IPS-15b (cell line): Measurements from ENCODE around the gene CDK11B.
"Not testable (repeated sequence)": the region's sequence is repeated elsewhere in the genome, so short reads cannot be mapped to it uniquely, and the experiment has no call there.

Source experiments
- H3K27me3 ChIP-seq: one replicate; pipeline ENCODE4 v1.6.1; 2013; ENCODE audit warnings: low read length; ENCODE audit not compliant: control insufficient read depth, insufficient read depth
- H3K36me3 ChIP-seq: one replicate; pipeline ENCODE4 v1.6.1; 2013; ENCODE audit warnings: low read length; ENCODE audit not compliant: control insufficient read depth, insufficient read depth
- H3K4me1 ChIP-seq: one replicate; pipeline ENCODE4 v1.6.1; 2013; ENCODE audit warnings: mild to moderate bottlenecking, low read length; ENCODE audit not compliant: control insufficient read depth, insufficient read depth
- H3K4me3 ChIP-seq: one replicate; pipeline ENCODE4 v1.5.1; 2013; ENCODE audit warnings: low read depth, low read length
- H3K9ac ChIP-seq: one replicate; pipeline ENCODE4 v1.6.1; 2013; ENCODE audit warnings: low read depth, mild to moderate bottlenecking, low read length
- H3K9me3 ChIP-seq: one replicate; pipeline ENCODE4 v1.6.1; 2013; ENCODE audit warnings: mild to moderate bottlenecking, low read length; ENCODE audit not compliant: control insufficient read depth, insufficient read depth

CDK11B gene

GRCh38 chr1:1638528-1638927 is 20.3 kb downstream of the CDK11B start:
- H3K9ac ChIP-seq, H3K4me1 ChIP-seq, H3K9me3 ChIP-seq, H3K27me3 ChIP-seq, H3K4me3 ChIP-seq: not testable (repeated sequence)
- peaks cover 11% of the 10 kb centered on the region for H3K36me3 ChIP-seq

DNA sequence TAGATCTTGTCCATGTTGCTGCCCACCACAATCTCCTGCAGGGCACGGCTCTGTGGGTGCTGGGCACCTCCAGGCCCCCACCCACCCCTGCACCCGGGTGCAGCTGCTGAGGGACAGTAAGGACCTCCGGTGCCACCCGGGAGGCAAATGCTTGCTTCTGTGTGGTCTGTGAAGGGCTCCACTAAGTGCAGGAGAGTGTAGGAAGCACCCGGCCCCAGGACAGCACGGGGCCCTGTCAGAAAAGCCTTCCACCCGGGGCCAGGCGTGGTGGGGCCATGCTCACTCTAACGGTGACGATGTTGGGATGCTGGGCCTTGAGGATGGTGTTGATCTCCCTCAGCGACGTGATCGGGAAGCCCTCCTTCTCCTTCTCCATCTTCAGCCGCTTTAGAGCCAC is 21.3 kb downstream of the CDK11B start:
- H3K9ac ChIP-seq, H3K4me3 ChIP-seq, H3K27me3 ChIP-seq, H3K9me3 ChIP-seq, H3K4me1 ChIP-seq: not testable (repeated sequence)
- peaks cover 11% of the 10 kb centered on the region for H3K36me3 ChIP-seq

DNA sequence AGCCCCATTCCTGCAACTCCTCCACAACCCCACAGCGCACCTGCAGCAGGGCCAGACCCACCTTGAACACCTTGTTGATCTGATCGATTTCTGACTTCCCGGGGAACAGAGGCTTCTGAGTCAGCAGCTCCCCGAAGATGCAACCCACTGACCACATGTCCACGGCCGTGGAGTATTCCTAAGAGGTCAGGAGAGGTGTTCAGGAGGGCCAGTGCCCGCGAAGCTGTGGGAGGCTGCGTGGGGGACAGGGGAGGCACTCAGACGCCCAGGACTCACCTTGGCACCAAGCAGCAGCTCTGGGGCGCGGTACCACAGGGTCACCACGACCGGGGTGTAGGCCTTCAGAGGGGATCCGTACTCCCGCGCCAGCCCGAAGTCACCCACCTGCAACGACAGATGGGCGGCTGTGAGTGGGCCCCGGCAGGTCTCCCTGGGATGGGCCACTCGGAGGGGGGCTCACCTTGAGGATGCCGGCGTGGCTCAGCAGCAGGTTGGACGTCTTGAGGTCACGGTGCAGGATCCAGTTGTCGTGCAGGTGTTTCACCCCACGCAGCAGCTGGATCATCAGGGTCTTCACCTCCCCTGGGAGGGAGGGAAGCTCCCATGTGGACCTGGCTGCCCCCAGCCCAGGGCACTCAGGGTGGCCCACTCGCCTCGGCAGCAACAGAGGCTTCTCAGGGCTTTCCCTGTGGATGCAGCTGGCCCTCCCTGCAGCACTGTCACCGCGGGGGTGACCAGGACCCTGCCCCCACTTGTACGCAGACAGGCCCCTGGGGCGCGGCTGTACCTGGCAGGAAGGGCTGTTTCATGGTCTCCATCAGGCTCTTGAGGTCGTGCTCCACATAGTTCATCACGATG is 22.0 kb downstream of the CDK11B start:
- H3K9ac ChIP-seq, H3K9me3 ChIP-seq: not testable (repeated sequence)

DNA sequence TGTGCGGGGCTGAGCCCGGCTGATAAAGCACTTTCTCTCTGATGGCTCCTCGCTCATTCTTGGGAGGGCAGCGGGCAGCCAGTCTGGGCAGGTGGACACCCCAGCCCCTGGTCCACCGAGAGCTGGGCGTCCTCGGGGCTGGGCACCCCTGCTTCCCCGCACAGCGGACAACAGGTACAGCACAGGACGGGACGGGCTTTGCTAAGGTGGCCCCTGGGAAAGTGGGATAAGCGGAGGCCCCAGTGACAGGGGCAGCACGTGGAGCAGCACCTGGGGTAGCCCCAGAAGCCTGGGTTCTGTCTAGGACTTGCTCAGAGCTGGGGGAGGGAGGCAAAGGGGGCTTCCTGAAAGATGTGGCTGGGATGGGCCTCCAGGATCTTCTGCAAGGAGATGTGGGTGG is 24.2 kb downstream of the CDK11B start:
- not testable (repeated sequence) for H3K4me1 ChIP-seq, H3K9ac ChIP-seq, H3K4me3 ChIP-seq, H3K27me3 ChIP-seq, H3K9me3 ChIP-seq
- H3K36me3 ChIP-seq, result peaks cover 10% of the 10 kb centered on the region

More for the DNA sequence above, 22.0 kb downstream of the CDK11B start:
- not testable (repeated sequence) for H3K27me3 ChIP-seq, H3K4me3 ChIP-seq, H3K4me1 ChIP-seq
- peaks cover 11% of the 10 kb centered on the region for H3K36me3 ChIP-seq

DNA sequence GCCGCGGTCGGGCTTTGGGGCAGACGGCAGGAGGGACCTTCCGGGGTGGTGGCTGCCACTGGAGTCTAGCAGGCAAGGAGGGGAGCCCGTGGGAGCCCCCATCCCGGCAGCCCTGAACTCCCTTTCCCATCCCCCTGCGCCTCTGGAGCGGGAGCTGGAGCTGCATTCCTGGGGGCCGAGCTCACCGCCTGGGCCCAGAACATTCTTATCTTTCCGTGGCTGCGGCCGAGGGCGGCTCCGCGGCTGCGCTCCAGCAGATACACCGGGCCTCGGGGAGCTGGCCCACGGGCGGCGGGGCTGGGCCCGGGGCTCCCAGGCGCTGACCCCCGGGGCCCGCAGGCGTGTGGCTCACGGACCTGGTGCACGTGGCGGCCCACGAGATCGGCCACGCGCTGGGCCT is 25.4 kb downstream of the CDK11B start:
- not testable (repeated sequence) for H3K36me3 ChIP-seq, H3K9ac ChIP-seq, H3K27me3 ChIP-seq, H3K4me1 ChIP-seq, H3K4me3 ChIP-seq, H3K9me3 ChIP-seq

DNA sequence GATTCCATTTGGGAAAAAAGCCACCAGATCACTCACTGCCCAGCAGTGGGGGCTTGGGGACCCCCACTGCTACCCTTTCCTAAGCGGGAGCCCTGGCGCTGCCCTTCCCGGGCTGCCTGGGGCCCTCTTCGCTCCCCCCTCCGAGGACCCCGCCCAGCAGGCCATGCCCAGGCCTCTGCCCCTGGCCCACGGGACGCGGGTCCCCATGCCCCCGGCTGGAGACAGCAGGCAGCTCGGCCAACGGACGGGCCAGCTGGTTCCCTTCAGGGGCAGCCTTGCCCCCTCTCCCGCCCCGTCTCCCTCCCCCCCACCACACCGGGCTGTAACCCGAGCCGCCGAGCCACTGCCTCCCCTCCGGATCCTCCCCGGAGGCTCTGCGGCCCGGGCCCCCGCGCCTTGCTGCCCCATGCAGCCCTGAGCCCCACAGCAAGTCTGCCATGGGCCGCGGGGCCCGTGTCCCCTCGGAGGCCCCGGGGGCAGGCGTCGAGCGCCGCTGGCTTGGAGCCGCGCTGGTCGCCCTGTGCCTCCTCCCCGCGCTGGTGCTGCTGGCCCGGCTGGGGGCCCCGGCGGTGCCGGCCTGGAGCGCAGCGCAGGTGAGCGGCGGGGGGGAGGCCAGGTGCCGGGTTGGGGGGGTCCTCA is 26.9 kb downstream of the CDK11B start, which contains the start of gene MMP23B:
TSS of gene MMP23B (plus strand) at position 392 of the 639 bp plus-strand sequence. CDS start at position 438, 46 bp downstream.
- Histone ChIP-seq H3K4me1 (no peaks in the 10 kb centered on the region), H3K9ac (no peak within 1 kb of the TSS), H3K4me3 (peak within 1 kb of the TSS; percentile 49), H3K9me3 (no peaks in the 10 kb centered on the region), H3K27me3 (peaks cover 3% of the 10 kb centered on the region), H3K36me3 (peaks cover 3% of the 10 kb centered on the region)

DNA sequence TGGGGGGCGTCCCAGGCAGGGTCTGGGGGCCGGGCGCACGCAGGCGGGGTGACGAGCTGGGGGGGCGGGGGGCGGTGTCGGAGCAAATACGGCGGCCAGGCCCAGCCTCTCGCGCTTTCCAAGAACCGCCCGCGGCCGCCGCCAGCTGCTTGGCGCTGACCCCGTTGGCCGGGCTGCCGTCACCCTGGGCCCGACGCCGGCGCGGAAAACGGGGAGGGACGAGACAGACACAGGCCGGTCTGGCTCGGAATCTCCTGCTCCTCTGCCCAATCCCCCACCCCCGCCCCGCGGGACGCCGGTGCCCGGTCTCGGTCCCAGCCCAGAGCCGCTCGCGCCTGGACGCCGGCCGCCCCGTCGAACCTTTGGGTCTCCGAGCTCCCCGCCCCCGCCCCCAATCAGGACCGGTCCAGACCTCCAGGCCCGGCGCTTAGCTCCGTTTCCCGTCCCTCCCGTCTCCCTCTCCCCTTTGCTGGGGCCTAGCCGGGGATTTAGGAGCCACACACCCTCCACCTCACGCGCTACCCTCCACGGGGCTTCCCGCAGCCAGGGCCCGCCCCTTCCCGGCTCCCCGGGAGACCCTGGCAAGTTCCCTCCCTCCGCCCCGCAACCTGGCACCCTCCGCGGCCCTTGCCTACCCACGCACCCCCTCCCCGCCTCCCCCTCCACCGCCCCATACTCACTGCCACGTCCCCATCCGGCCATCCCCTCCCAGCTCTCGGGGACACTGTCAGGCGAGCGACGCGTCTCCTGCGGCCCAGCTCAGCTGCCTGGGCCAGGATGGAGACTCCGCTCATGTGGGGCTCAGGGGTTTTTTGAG is 27.6 kb downstream of the CDK11B start:
- Histone ChIP-seq H3K9ac (no peak overlapping the region), H3K9me3 (no peaks in the 10 kb centered on the region), H3K4me3 (peak overlapping the region; percentile 49), H3K27me3 (peaks cover 3% of the 10 kb centered on the region), H3K4me1 (no peaks in the 10 kb centered on the region), H3K36me3 (peaks cover 2% of the 10 kb centered on the region)

- Histone ChIP-seq H3K27me3 (peaks cover 3% of the 10 kb centered on the region), H3K9ac (no peak overlapping the region), H3K4me3 (no peak overlapping the region), H3K36me3 (peaks cover 2% of the 10 kb centered on the region), H3K4me1 (no peaks in the 10 kb centered on the region), H3K9me3 (no peaks in the 10 kb centered on the region)
These were observed 28.4 kb downstream of the CDK11B start for GRCh38 chr1:1630191-1630964.

GRCh38 chr1:1629430-1630190 is 29.2 kb downstream of the CDK11B start:
- H3K9me3 ChIP-seq, result no peaks in the 10 kb centered on the region
- no peaks in the 10 kb centered on the region for H3K4me1 ChIP-seq
- peak overlapping the region; percentile 47 for H3K9ac ChIP-seq
- peak overlapping the region; percentile 46 for H3K4me3 ChIP-seq
- H3K27me3 ChIP-seq, result peaks cover 3% of the 10 kb centered on the region
- H3K36me3 ChIP-seq, result peaks cover 2% of the 10 kb centered on the region

GRCh38 chr1:1628754-1629429 is 29.9 kb downstream of the CDK11B start:
- H3K9ac ChIP-seq, result peak overlapping the region; percentile 47
- no peaks in the 10 kb centered on the region for H3K4me1 ChIP-seq
- peak overlapping the region; percentile 46 for H3K4me3 ChIP-seq
- H3K27me3 ChIP-seq, result peaks cover 3% of the 10 kb centered on the region
- H3K9me3 ChIP-seq, result no peaks in the 10 kb centered on the region
- H3K36me3 ChIP-seq, result peaks cover 2% of the 10 kb centered on the region
